Tibial artery (tissue), 4 donors: ENCODE results near the gene OPRM1.

Experiments
- DNase-seq, 2 donors: peaks; one replicate each; pipeline ENCODE4 v3.0.0-alpha.2; 2019
- H3K27ac ChIP-seq, 2 donors: fragments of 200-600 bp; sonication (generic) in 1 of 2; 1 replicate in 1 of 2; 2 replicates in 1 of 2; pipeline ENCODE4 v1.5.1; 2018 to 2019; ENCODE audit warnings: mild to moderate bottlenecking in 1 of 2
- H3K27me3 ChIP-seq, 2 donors: fragments of 200-600 bp; sonication (generic) in 1 of 2; one replicate each; pipeline versions ENCODE4 v1.5.1 to v1.6.0; 2016 to 2019
- H3K36me3 ChIP-seq, 3 donors: fragments of 200-600 bp; sonication (generic) in 2 of 3; one replicate each; pipeline ENCODE4 v1.5.1; 2016 to 2019; ENCODE audit warnings: mild to moderate bottlenecking in 2 of 3
- H3K4me1 ChIP-seq, 4 donors: fragments of 200-600 bp; sonication (generic) in 2 of 4; 1 replicate in 3 of 4; 2 replicates in 1 of 4; pipeline ENCODE4 v1.5.1; 2016 to 2019
- H3K4me3 ChIP-seq, 2 donors: fragments of 200-600 bp; sonication (generic) in 1 of 2; 1 replicate in 1 of 2; 2 replicates in 1 of 2; pipeline ENCODE4 v1.5.1; 2018 to 2019; ENCODE audit warnings: mild to moderate bottlenecking in 2 of 2
- H3K9me3 ChIP-seq, 3 donors: fragments of 200-600 bp; sonication (generic) in 1 of 3; one replicate each; pipeline ENCODE4 v1.5.1; 2016 to 2019
- intact Hi-C: fragments of 100-400 bp; cut with DNase I; formaldehyde crosslinking; loops from one replicate; pipeline ENCODE4 v1.15.0; 2023; ENCODE audit warnings: low total_unique reads
- TF ChIP-seq, protein P1 (sequence below), 2 experiments: fragments of 200-600 bp in 1 of 2; fragments of 450-650 bp in 1 of 2; IDR thresholded peaks; one replicate each; pipeline ENCODE4 v1.5.1; 2017 to 2019; ENCODE audit warnings: antibody characterized with exemption in 2 of 2, mild to moderate bottlenecking in 1 of 2, moderate library complexity in 1 of 2

The OPRM1 gene

DNA sequence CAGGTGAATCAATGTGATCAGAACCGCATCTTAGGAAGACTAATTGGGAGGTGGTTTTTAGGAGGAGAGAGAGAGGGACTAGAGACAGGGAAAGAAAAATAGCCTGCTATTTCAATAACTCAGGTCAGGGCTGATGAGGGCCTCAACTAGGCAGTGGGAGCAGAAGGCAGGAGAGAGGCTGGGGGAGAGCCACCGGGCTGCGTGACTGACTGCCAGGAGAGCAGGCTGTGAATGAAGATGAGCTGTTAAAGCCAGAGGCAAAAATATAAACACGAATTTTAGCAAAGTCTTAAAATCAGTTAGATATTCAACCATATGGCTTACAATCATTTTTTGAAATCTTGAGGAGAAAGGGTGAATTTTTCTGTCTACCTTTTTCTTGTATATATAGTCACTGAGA lies 168.0 kb downstream of the OPRM1 start:
- H3K4me1 ChIP-seq: no peaks in the 10 kb centered on the region
- H3K36me3 ChIP-seq: no peaks in the 10 kb centered on the region
- DNase-seq: no peak
- TF ChIP-seq, protein P1, sequence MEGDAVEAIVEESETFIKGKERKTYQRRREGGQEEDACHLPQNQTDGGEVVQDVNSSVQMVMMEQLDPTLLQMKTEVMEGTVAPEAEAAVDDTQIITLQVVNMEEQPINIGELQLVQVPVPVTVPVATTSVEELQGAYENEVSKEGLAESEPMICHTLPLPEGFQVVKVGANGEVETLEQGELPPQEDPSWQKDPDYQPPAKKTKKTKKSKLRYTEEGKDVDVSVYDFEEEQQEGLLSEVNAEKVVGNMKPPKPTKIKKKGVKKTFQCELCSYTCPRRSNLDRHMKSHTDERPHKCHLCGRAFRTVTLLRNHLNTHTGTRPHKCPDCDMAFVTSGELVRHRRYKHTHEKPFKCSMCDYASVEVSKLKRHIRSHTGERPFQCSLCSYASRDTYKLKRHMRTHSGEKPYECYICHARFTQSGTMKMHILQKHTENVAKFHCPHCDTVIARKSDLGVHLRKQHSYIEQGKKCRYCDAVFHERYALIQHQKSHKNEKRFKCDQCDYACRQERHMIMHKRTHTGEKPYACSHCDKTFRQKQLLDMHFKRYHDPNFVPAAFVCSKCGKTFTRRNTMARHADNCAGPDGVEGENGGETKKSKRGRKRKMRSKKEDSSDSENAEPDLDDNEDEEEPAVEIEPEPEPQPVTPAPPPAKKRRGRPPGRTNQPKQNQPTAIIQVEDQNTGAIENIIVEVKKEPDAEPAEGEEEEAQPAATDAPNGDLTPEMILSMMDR (IDR thresholded peaks at IDR 0.05): no peak
- H3K4me3 ChIP-seq: no peak overlapping the region
- H3K27ac ChIP-seq: no peak overlapping the region
- no peaks in the 10 kb centered on the region for H3K9me3 ChIP-seq
- intact Hi-C loops: no loop called here
- no peaks in the 10 kb centered on the region for H3K27me3 ChIP-seq

DNA sequence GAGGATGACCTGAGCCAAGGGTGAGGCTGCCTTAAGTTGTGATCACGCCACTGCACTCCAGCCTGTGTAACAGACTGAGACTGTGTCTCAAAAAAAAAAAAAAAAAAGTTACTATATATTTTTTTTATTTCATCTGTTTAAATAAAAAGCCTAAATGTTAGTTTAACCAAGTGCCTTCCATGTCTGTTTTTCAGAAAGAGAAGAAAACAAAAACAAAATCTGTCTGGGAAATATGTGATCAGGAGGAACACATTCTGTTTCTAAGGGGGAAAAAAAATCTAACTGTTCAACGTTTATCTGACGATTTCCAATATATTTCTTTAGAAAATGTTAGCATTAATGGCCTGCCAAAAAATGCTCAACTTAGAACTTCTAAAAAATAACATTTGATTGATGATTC lies 170.5 kb downstream of the OPRM1 start:
- intact Hi-C loops: no loop called here
- no peak for DNase-seq
- Histone ChIP-seq H3K4me3 (no peak overlapping the region), H3K9me3 (no peaks in the 10 kb centered on the region), H3K27ac (no peak overlapping the region), H3K4me1 (no peaks in the 10 kb centered on the region), H3K27me3 (no peaks in the 10 kb centered on the region), H3K36me3 (no peaks in the 10 kb centered on the region)
- TF ChIP-seq, protein P1 (IDR thresholded peaks at IDR 0.05): no peak

DNA sequence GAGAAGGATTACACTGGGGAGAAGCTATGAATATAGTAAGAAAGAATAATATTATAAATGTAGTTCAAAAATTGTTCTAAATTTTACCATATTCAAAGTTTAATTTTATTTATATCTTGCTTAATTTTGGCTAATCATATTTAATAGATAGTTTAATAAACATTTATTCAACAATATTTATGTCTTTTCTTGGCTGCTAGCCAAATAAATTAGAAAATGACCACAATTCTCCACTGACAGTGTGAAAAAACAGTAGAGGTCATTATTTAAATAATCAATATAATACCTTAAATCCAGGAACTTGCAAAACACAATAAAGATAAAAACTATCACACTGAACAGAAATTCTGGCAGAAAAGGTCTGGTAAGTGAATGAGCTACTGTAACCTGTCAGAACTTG lies 171.6 kb downstream of the OPRM1 start:
- no peaks in the 10 kb centered on the region for H3K4me1 ChIP-seq
- no peak overlapping the region for H3K27ac ChIP-seq
- H3K36me3 ChIP-seq: no peaks in the 10 kb centered on the region
- no peak for DNase-seq
- TF ChIP-seq, protein P1 (IDR thresholded peaks at IDR 0.05): no peak
- H3K9me3 ChIP-seq: no peaks in the 10 kb centered on the region
- H3K27me3 ChIP-seq: no peaks in the 10 kb centered on the region
- H3K4me3 ChIP-seq: no peak overlapping the region
- intact Hi-C loops: no loop called here

DNA sequence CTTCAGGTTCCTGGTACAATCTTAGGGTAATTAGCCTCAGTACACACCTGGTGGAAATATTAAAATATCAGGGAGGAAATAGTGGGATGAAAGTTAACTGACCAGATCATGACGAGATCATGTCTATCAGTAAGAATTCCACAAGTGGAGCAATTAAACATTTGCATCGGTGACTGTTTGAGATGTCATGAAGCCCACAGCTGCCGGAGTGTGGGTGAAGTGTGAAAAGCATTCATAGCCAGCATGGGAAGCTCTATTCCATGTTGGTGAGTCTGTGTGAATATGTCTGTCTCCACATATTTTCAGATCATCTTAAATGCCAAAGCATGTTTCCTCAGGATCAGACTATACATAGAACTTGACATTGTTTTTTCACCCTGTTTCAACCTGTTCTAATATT lies 174.7 kb downstream of the OPRM1 start:
- Histone ChIP-seq H3K27me3 (no peaks in the 10 kb centered on the region), H3K36me3 (no peaks in the 10 kb centered on the region), H3K4me1 (no peaks in the 10 kb centered on the region), H3K27ac (no peak overlapping the region), H3K4me3 (no peak overlapping the region), H3K9me3 (no peaks in the 10 kb centered on the region)
- intact Hi-C loops: no loop called here
- no peak for DNase-seq
- TF ChIP-seq, protein P1 (IDR thresholded peaks at IDR 0.05): no peak

DNA sequence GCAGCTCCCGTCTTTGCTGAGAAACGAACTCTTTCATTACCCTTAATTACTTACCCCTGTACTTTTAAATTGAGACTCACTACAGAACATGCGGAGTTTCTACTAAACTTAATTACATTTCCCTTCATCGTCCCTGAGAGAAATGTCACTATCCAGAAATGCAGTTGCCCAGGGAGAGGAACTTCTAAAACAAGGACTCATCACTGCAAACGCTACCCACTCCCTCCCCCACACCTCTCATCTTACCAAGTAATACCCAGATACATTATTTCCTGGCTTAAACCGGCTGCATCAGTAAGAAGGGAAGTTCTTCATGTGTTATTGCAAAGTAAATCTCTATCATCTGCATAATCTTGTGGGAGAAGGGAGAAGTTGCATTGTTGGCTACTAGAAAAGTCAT lies 179.3 kb downstream of the OPRM1 start:
- Histone ChIP-seq H3K9me3 (no peaks in the 10 kb centered on the region), H3K4me1 (no peaks in the 10 kb centered on the region), H3K27ac (no peak overlapping the region), H3K4me3 (no peak overlapping the region), H3K27me3 (no peaks in the 10 kb centered on the region), H3K36me3 (no peaks in the 10 kb centered on the region)
- intact Hi-C loops: no loop called here
- TF ChIP-seq, protein P1 (IDR thresholded peaks at IDR 0.05): no peak
- peak in 1 of 2 donors; percentile 26 for DNase-seq

DNA sequence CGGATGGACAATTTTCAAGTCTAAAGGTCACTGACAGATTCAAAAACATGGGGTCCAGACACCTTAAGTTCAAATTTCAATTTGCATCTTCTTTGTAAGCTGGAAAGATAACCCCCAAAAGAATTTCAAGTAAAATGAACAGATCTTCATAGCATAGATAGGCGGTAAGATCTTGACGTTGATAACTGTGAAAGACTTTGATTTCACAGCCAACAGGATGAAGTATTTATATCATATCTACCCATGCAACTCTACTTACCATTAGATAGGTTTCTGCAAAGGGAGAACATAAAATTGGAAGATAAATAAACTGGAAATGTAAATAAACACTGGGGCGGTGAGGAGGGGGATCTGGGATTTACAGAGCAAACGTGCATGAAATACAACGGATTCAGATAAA lies 179.7 kb downstream of the OPRM1 start:
- intact Hi-C loops: no loop called here
- TF ChIP-seq, protein P1 (IDR thresholded peaks at IDR 0.05): no peak
- H3K4me3 ChIP-seq: no peak overlapping the region
- H3K27ac ChIP-seq: no peak overlapping the region
- H3K4me1 ChIP-seq: no peaks in the 10 kb centered on the region
- H3K36me3 ChIP-seq: no peaks in the 10 kb centered on the region
- H3K27me3 ChIP-seq: no peaks in the 10 kb centered on the region
- DNase-seq: no peak
- H3K9me3 ChIP-seq: no peaks in the 10 kb centered on the region
